HG03159 (cell line): ENCODE measurements around the gene RPL3.

Source experiments
- ATAC-seq: cut with Tn5 transposase; IDR thresholded peaks from one replicate; pipeline ENCODE4 v1.9.1; 2021; ENCODE audit warnings: mild to moderate bottlenecking, moderate library complexity; ENCODE audit not compliant: unreplicated experiment

RPL3 gene

GRCh38 chr22:39265143-39265886 is 54.1 kb downstream of the RPL3 start:
- no peak for ATAC-seq

GRCh38 chr22:39264349-39265038 is 54.9 kb downstream of the RPL3 start:
- no peak for ATAC-seq

- ATAC-seq = no peak
Observed at GRCh38 chr22:39263626-39264348, 55.6 kb downstream of the RPL3 start.
